ENCODE measurements around the gene PXMP2.
"Not testable (repeated sequence)": the region's sequence is repeated elsewhere in the genome, so short reads cannot be mapped to it uniquely, and the experiment has no call there.

The PXMP2 gene

GRCh38 chr12:132660996-132661395 is 26.4 kb upstream of the PXMP2 start:
- DNase-seq, result no peak

DNA sequence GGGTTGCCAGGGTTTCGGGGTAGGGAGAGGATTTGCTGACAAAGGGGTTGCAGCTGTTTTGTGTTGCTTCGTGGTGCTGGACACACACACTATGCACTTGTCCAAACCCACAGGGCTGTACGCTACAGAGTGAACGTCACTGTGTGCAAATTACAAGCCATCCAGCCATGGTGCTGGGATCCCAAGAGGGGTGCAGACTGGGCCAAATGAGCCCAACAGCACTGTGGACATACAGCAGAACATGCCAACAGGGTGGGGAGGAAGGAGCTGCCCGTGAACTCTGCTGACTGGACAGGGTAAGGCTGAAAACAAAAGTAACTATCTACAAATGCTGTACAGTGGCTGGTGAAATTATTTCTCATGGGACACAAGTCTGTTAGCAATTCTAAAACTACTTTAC is 25.4 kb upstream of the PXMP2 start:
- DNase-seq, result no peak

DNA sequence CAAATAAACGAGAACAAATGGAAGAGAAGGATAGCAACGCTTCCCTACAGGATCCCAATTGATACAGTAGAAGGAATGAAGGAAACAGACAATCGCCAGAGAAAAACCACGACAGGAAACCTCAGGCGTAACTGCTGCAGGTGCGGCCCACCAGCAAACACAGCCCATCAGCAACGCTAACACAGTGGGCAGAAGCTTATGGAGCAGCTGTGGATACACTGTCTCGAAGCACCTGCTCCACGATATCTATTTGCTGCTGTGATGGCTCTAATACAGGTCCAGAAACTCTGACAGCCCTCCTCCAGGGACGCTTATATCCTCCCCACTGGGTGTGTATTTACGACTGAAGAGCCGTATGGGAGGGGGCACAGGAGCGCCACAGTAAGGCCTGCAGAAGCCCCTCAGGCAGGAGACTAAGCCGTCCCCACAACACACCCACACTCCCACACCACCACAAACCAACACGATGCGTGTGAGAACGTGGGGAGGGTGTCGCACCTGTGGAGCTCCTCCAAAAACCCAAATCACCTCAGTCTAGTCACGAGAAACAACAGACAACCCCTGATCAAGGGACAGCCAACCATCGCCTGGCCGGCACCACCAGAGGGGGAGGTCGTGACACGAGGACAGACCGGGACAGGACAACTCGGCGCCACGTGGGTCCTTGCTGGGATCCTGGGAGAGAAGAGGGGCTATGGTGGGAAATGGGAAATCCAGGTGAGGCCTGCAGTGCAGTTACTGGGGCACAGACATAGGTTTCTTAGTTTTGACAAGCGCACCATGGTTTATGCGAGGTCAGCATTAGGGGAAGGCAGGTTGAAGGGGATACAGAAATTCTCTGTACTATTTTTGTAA is 24.3 kb upstream of the PXMP2 start:
- no peak for DNase-seq

DNA sequence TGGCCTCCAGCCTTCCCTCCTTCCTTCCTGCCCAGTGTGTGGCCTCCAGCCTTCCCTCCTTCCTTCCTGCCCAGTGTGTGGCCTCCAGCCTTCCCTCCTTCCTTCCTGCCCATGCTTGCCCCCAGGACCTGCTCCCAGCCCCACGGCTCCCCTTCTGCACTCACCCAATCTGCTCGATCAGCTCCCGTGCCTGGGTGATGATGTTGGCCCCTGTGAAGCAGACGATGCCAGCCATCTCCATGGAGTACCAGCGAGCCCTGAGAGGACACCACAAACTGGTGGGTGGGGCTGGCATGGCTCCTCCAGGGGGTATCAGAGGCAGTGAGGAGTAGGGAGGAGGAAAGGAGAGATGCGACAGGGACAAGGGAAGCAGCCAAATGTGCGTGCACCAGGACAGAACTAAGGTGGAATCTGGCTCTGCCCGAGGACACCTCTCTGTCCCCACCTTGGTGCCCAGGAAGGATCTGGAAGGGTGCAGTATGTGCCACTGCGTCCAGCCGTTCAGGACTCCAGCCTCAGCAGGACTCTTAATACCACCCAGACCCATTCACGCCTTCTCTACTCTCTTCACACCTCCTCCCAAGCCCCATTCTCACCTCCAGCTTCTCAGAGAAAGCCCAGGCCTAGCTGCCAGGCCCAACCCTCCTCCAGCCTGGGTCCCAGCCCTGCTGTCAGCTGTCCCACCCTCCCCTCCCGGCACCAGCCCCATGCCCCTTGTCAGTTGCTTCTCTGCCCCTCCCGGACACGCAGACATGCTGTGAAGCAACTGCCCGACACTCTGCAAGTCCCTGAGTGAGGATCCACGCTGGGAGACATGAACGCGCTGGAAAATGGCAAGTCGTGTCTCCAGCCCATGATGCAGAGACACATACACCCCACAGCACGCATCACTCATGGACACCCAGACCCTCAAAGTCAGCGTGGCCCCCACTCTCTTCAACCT is 22.9 kb upstream of the PXMP2 start:
- no peak for DNase-seq

DNA sequence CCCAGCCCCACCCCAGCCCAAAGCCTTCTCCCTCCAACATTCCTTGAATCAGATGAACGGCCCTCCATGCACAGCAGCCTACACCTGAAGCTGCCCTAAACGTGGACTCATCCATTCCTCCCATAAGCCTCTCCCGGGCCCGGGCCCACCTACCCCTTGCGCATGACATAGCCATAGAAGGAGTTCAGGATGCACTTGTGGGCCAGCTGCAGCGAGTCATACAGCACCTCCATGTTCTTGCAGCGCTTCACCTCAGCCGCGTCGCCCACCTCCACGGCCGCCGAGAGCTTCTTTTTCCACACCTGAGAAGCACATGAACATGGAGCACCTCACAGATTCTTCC is 22.3 kb upstream of the PXMP2 start:
- no peak for DNase-seq

- no peak for DNase-seq
Observed at GRCh38 chr12:132665794-132666193, 21.6 kb upstream of the PXMP2 start.

- DNase-seq, result no peak
Observed at GRCh38 chr12:132668191-132669088, 18.9 kb upstream of the PXMP2 start.

GRCh38 chr12:132669166-132669879 is 18.1 kb upstream of the PXMP2 start:
- DNase-seq, result no peak

DNA sequence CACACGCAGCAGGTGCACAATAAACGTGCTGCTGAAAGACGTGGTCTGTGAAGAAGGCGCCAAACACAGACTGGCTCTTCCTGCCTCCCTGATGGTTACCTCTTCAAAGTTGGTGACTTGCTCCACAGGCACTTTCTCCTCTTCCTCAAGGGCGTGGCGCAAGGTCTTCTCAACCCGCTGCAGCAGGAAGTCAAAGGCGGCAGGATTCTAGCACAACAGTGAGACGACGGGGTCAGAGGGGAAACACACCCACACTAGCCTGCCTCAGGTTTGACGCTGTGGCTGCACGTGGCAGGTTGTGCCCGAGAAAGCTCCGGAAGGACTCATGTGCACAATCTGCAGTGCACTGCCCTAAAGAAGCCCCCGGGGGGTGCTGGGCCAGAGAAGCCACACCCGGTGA is 15.3 kb upstream of the PXMP2 start:
- no peak for DNase-seq

GRCh38 chr12:132672678-132673077 is 14.7 kb upstream of the PXMP2 start:
- DNase-seq, result no peak

- DNase-seq, result no peak
Observed at GRCh38 chr12:132673288-132674179, 13.9 kb upstream of the PXMP2 start.

- DNase-seq, result no peak
Observed at GRCh38 chr12:132674561-132674960, 12.8 kb upstream of the PXMP2 start.

DNA sequence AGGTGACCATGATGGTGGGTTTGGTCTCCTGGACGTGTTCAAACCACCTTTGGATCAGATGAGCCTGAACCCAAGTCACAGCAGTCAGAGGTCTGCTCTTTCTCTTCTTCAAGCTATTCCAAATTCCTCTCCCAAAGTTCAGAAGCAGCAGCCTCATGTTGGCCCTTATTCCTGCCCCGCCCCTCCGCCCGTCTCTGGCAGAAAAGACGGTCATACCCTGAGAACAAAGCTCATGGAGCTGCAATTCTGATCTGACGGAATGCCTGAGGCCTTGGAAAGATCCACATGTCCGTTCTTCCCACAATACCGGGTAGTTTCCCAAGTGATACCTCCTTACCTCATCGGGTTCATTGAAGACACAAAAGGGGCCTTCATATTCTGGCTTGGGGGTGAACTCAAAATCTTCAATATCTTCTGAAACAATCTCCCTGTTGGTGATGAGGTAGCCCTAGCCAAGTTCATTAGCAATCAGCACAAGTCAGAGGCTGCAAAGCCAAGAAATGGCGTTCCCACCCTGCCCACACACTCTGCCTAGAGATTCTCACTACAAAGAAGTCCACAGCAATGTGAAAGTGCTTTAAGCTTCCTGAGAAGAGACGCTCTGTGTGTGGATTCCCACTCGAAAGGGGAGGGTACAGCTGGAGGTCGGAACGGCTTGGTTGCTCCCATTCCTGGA is 11.5 kb upstream of the PXMP2 start:
- DNase-seq, result no peak

DNA sequence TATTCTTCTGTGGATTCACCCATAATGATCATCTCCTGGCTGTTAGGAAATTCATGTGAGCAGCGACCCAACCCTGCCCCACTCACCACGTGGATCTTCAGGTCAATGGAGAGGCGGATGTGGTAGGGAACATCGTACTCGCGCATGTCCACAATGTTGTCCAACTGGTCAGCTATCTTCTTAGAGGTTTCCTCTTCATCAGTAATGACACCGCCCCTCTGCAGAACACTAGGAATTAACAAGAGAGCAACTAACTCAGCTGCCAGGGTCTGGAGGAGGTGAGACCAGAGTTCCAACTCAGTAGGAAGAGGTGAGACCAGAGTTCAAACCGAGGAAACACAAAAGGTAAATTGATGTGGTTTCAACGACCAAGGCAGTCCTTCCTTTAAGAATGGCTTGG is 9.9 kb upstream of the PXMP2 start:
- DNase-seq, result no peak

DNA sequence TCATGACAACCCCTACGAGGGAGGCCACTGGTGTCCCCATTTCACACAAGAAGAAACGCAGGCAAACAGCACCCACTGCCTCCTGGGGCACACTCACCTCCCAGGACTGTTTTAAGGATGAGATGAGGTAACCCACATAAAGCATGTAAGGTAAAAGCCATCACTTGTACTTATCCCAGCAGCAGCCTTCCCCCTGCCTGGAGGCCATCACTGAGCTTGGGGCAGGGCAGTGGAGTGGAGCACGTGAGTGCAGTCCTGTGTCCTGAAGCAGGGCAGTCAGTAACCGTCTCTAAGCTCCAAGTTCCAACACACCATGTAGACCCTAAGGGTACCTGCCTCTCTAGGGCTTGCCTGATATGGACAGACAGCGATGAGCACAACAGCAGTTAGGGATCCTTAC is 2.0 kb upstream of the PXMP2 start:
- DNase-seq, result no peak

- no peak for DNase-seq
Observed at GRCh38 chr12:132686825-132687210, 569 bp upstream of the PXMP2 start.

GRCh38 chr12:132689227-132689626 is 1.8 kb downstream of the PXMP2 start:
- DNase-seq, result no peak

DNA sequence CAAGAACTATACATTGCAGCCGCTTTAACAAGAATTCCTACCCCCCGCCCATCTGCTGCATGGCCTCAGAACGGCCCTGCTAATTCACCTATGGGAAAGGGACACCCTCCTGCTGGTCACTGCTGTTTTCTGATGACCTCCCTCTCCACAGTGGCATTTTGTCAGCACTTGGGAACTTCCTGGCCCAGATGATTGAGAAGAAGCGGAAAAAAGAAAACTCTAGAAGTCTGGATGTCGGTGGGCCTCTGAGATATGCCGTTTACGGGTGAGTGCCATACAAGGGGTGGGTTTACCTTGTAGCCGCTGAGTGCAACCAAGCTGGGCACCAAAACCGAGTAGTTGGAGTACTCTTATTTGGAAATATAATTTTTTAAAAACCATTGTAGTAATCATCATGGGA is 2.7 kb downstream of the PXMP2 start:
- no peak for DNase-seq

DNA sequence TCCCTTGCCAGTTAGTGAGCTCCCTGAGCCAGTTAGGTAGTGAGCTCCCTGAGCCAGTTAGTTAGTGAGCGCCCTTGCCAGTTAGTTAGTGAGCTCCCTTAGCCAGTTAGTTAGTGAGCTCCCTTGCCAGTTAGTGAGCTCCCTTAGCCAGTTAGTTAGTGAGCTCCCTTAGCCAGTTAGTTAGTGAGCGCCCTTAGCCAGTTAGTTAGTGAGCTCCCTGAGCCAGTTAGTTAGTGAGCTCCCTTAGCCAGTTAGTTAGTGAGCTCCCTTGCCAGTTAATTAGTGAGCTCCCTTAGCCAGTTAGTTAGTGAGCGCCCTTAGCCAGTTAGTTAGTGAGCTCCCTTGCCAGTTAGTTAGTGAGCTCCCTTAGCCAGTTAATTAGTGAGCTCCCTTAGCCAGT is 4.6 kb downstream of the PXMP2 start:
- not testable (repeated sequence) for DNase-seq

- DNase-seq, result not testable (repeated sequence)
Observed at GRCh38 chr12:132694888-132695287, 7.5 kb downstream of the PXMP2 start.

DNA sequence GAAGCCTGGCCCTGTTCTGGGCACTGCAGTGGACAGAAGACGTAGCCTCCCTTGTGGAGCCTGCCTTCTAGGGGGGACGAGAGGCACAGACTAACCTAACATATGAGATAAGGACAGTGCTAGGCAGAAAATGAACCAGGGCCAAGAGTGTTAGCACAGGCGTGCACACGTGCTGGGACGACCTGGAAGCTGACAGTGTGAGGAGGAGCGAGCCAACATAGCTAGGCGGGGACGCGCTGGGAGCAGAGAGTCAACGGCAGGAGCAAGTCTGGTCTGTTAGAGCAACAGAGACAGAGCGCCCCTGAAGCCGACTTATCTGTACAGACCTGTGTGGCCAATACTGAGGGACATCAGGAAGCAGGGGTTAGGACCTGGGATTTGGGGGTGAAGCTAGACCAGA is 8.0 kb downstream of the PXMP2 start:
- DNase-seq, result no peak
